Loucy (cell line): ENCODE results near the gene DTNB.

Experiments
- H2AFZ ChIP-seq: fragments of 200-600 bp; sonication (generic); 2 replicates; pipeline ENCODE4 v1.6.0; 2016; ENCODE audit warnings: antibody characterized with exemption, mild to moderate bottlenecking, low read length, moderate library complexity
- H3F3A ChIP-seq: fragments of 200-600 bp; 2 replicates; pipeline ENCODE4 v1.6.0; 2016; ENCODE audit warnings: antibody characterized with exemption, low read depth, mild to moderate bottlenecking
- H3K27me3 ChIP-seq: fragments of 200-600 bp; sonication (generic); 2 replicates; pipeline ENCODE4 v1.6.1; 2014; ENCODE audit warnings: low read length, mild to moderate bottlenecking; ENCODE audit not compliant: insufficient read depth, poor library complexity, severe bottlenecking
- H3K36me3 ChIP-seq: fragments of 200-600 bp; sonication (generic); 2 replicates; pipeline ENCODE4 v1.6.1; 2016; ENCODE audit warnings: low read length; ENCODE audit not compliant: insufficient read depth
- H3K4me1 ChIP-seq: fragments of 200-600 bp; sonication (generic); 2 replicates; pipeline ENCODE4 v1.5.1; 2014; ENCODE audit warnings: low read length, mild to moderate bottlenecking; ENCODE audit not compliant: insufficient read depth, poor library complexity, severe bottlenecking
- H3K4me2 ChIP-seq: fragments of 200-600 bp; sonication (generic); 2 replicates; pipeline ENCODE4 v1.6.0; 2014; ENCODE audit warnings: antibody characterized with exemption, low read length, low read depth, mild to moderate bottlenecking; ENCODE audit not compliant: poor library complexity, severe bottlenecking
- H3K4me3 ChIP-seq: fragments of 200-600 bp; sonication (generic); 2 replicates; pipeline ENCODE4 v1.5.1; 2014; ENCODE audit warnings: low read length, mild to moderate bottlenecking, mixed read lengths; ENCODE audit not compliant: poor library complexity, severe bottlenecking
- H3K79me2 ChIP-seq: fragments of 200-600 bp; sonication (generic); 2 replicates; pipeline ENCODE4 v1.6.1; 2014; ENCODE audit warnings: low read length; ENCODE audit not compliant: insufficient read depth
- H3K9ac ChIP-seq: fragments of 200-600 bp; sonication (generic); 2 replicates; pipeline ENCODE4 v1.6.0; 2014; ENCODE audit warnings: mild to moderate bottlenecking, low read depth, low read length, moderate library complexity; ENCODE audit not compliant: poor library complexity, severe bottlenecking
- H3K9me2 ChIP-seq: fragments of 200-600 bp; sonication (generic); replicated peaks from 2 replicates; pipeline ENCODE4 v1.6.1; 2016; ENCODE audit warnings: low read depth, low read length, mixed read lengths
- H3K9me3 ChIP-seq: fragments of 200-600 bp; sonication (generic); 2 replicates; pipeline ENCODE4 v1.6.1; 2014; ENCODE audit warnings: mild to moderate bottlenecking, antibody characterized with exemption, low read length, low read depth; ENCODE audit not compliant: insufficient read depth
- H4K20me1 ChIP-seq: fragments of 200-600 bp; sonication (generic); 2 replicates; pipeline ENCODE4 v1.6.0; 2014; ENCODE audit warnings: antibody characterized with exemption, low read length, mild to moderate bottlenecking; ENCODE audit not compliant: insufficient read depth, poor library complexity, severe bottlenecking
- CTCF ChIP-seq: fragments of 200-600 bp; sonication (generic); conservative IDR thresholded peaks from 2 replicates; pipeline ENCODE4 v1.5.1; 2014; ENCODE audit warnings: mild to moderate bottlenecking, antibody characterized with exemption, low read length
- EZH2phosphoT487 ChIP-seq: fragments of 200-600 bp; IDR thresholded peaks from 2 replicates; pipeline ENCODE4 v1.6.1; 2018; ENCODE audit warnings: antibody characterized with exemption, mild to moderate bottlenecking, moderate library complexity, borderline replicate concordance

Gene DTNB

GRCh38 chr2:25385910-25386309, 287.5 kb downstream of the DTNB start:
- Histone ChIP-seq H4K20me1 (no peaks in the 10 kb centered on the region), H3K9me3 (no peaks in the 10 kb centered on the region), H3K4me3 (no peak overlapping the region), H3K4me2 (no peak overlapping the region), H3K9ac (no peak overlapping the region), H3K79me2 (no peaks in the 10 kb centered on the region), H3K9me2 (no peaks in the 10 kb centered on the region), H3F3A (no peaks in the 10 kb centered on the region), H2AFZ (no peak overlapping the region), H3K4me1 (no peaks in the 10 kb centered on the region), H3K36me3 (no peaks in the 10 kb centered on the region; the same call in 1 of the 2 replicates), H3K27me3 (no peaks in the 10 kb centered on the region)
- TF ChIP-seq CTCF = no peak

GRCh38 chr2:25383806-25384205, 289.6 kb downstream of the DTNB start:
- Histone ChIP-seq H3K4me2 (no peak overlapping the region), H3K36me3 (no peaks in the 10 kb centered on the region; the same call in 1 of the 2 replicates), H3K27me3 (no peaks in the 10 kb centered on the region), H3K4me3 (no peak overlapping the region), H3K9me3 (no peaks in the 10 kb centered on the region), H4K20me1 (no peaks in the 10 kb centered on the region), H3K79me2 (no peaks in the 10 kb centered on the region), H3F3A (no peaks in the 10 kb centered on the region), H3K9me2 (no peaks in the 10 kb centered on the region), H2AFZ (no peak overlapping the region), H3K9ac (no peak overlapping the region), H3K4me1 (peaks cover 2% of the 10 kb centered on the region)
- TF ChIP-seq EZH2phosphoT487 = no peak
- no peak for TF ChIP-seq CTCF

GRCh38 chr2:25381502-25381901, 291.9 kb downstream of the DTNB start:
- Histone ChIP-seq H3K36me3 (no peaks in the 10 kb centered on the region; the same call in 1 of the 2 replicates), H3K4me3 (no peak overlapping the region), H3K4me2 (no peak overlapping the region), H3K27me3 (no peaks in the 10 kb centered on the region), H3K4me1 (peaks cover 22% of the 10 kb centered on the region), H3K79me2 (no peaks in the 10 kb centered on the region), H3K9me2 (no peaks in the 10 kb centered on the region), H2AFZ (no peak overlapping the region), H3K9ac (no peak overlapping the region), H4K20me1 (no peaks in the 10 kb centered on the region), H3F3A (no peaks in the 10 kb centered on the region), H3K9me3 (no peaks in the 10 kb centered on the region)
- no peak for TF ChIP-seq EZH2phosphoT487
- no peak for TF ChIP-seq CTCF
